HL-60/S4 treated with phorbol 12-myristate 13-acetate at 8.2 ng/mL for 4 days and 3 days (cell line): ENCODE measurements around the gene AQP6.

ENCODE experiments used
- in situ Hi-C: fragments of 300-500 bp; cut with MboI; formaldehyde crosslinking; loops from 2 replicates; pipeline ENCODE4 v1.15.0; 2022; ENCODE audit warnings: low sequenced_read_pairs

AQP6 gene

GRCh38 chr12:49972641-49973360 is at the start of gene AQP6:
Gene AQP6, plus strand, starts transcription at chr12:49972947. Its CDS starts 227 bp downstream, at chr12:49973174.
- in situ Hi-C loops: loop anchor here (10.0 to 25.0 kb wide), 2 partner anchors 82 to 214 kb away; partner anchors contain the start of gene ASIC1

GRCh38 chr12:49923035-49923644 is 49.6 kb upstream of the AQP6 start:
- in situ Hi-C loops: no loop called here

- in situ Hi-C loops: no loop called here
Measured at GRCh38 chr12:49923880-49924556, 48.7 kb upstream of the AQP6 start.

- in situ Hi-C loops: no loop called here
Measured at GRCh38 chr12:49924628-49925246, 48.0 kb upstream of the AQP6 start.

GRCh38 chr12:49925433-49926204 is 47.1 kb upstream of the AQP6 start:
- in situ Hi-C loops: no loop called here

- in situ Hi-C loops: no loop called here
Measured at GRCh38 chr12:49928471-49928870, 44.3 kb upstream of the AQP6 start.

- in situ Hi-C loops: no loop called here
Measured at GRCh38 chr12:49929581-49929980, 43.2 kb upstream of the AQP6 start.

GRCh38 chr12:49930515-49931288 is 42.0 kb upstream of the AQP6 start:
- in situ Hi-C loops: no loop called here

GRCh38 chr12:49932023-49932422 is 40.7 kb upstream of the AQP6 start:
- in situ Hi-C loops: no loop called here

GRCh38 chr12:49932533-49933130 is 40.1 kb upstream of the AQP6 start:
- in situ Hi-C loops: no loop called here

- in situ Hi-C loops: no loop called here
Measured at GRCh38 chr12:49933796-49934195, 39.0 kb upstream of the AQP6 start.

- in situ Hi-C loops: no loop called here
Measured at GRCh38 chr12:49934505-49934904, 38.2 kb upstream of the AQP6 start.

GRCh38 chr12:49936925-49937324 is 35.8 kb upstream of the AQP6 start:
- in situ Hi-C loops: no loop called here

GRCh38 chr12:49937639-49938300 is 35.0 kb upstream of the AQP6 start:
- in situ Hi-C loops: no loop called here

- in situ Hi-C loops: no loop called here
Measured at GRCh38 chr12:49939307-49939706, 33.4 kb upstream of the AQP6 start.

GRCh38 chr12:49939707-49940106 is 33.0 kb upstream of the AQP6 start:
- in situ Hi-C loops: no loop called here

GRCh38 chr12:49941556-49942511 is 30.9 kb upstream of the AQP6 start:
- in situ Hi-C loops: no loop called here

GRCh38 chr12:49942512-49942893 is 30.2 kb upstream of the AQP6 start:
- in situ Hi-C loops: no loop called here
